Colonic mucosa (tissue), 4 donors: ENCODE results near the gene RAPGEF6. TPM values are rescaled to one million over a fixed set of nuclear protein-coding genes. Genes with fewer than 3 reads are reported as not detected.

Experiments
- DNase-seq: peaks from one replicate; pipeline ENCODE4 v3.0.0-alpha.2; 2020
- H3K27ac ChIP-seq: fragments of 200-600 bp; one replicate; pipeline ENCODE4 v1.8.0; 2021
- H3K27me3 ChIP-seq: fragments of 200-600 bp; one replicate; pipeline ENCODE4 v1.8.0; 2021
- H3K36me3 ChIP-seq: fragments of 200-600 bp; one replicate; pipeline ENCODE4 v1.8.0; 2021
- H3K4me1 ChIP-seq: fragments of 200-600 bp; one replicate; pipeline ENCODE4 v1.8.0; 2021; ENCODE audit warnings: mild to moderate bottlenecking
- H3K4me3 ChIP-seq: fragments of 200-600 bp; one replicate; pipeline ENCODE4 v1.8.0; 2021
- H3K9ac ChIP-seq, 2 donors: one replicate each; pipeline ENCODE4 v1.7.0; 2013; ENCODE audit warnings: control low read depth in 2 of 2, low read depth in 2 of 2, low read length in 2 of 2
- H3K9me3 ChIP-seq: fragments of 200-600 bp; one replicate; pipeline ENCODE4 v1.8.0; 2021
- CTCF ChIP-seq: fragments of 200-600 bp; IDR thresholded peaks from one replicate; pipeline ENCODE4 v1.8.0; 2022; ENCODE audit warnings: antibody characterized with exemption, mild to moderate bottlenecking
- intact Hi-C: fragments of 100-400 bp; cut with DNase I; formaldehyde crosslinking; loops from one replicate; pipeline ENCODE4 v1.14.1; 2022
- total RNA-seq, 2 donors: library from RNA; stranded (reverse); fragmentation: NEBNext Ultra II Directional in 1 of 2; extraction: Animal tissue kit (Norgen Biotek cat#: 25700) in 1 of 2; gene quantifications; one replicate each; pipeline ENCODE4 v1.2.1, GENCODE V29; 2021
- donor health status: healthy.
- donor health status: DM: no; HTN: no; CAD: no.
- donor health status: DM: no; HTN: no; CAD: no.

RAPGEF6 gene
- total RNA-seq, 2 donors from 2014 or later = 14.9 to 16.2 TPM

- no peak for TF ChIP-seq CTCF
- no peak overlapping the region for H3K9ac ChIP-seq
- intact Hi-C loops = no loop called here
Observed at GRCh38 chr5:131532031-131532640, 102.9 kb downstream of the RAPGEF6 start.

GRCh38 chr5:131530706-131531331 lies 104.2 kb downstream of the RAPGEF6 start:
- Histone ChIP-seq H3K9ac (no peak overlapping the region), H3K27me3 (no peaks in the 10 kb centered on the region), H3K4me1 (peaks cover 4% of the 10 kb centered on the region), H3K4me3 (no peak overlapping the region), H3K36me3 (no peaks in the 10 kb centered on the region), H3K27ac (no peak overlapping the region), H3K9me3 (no peaks in the 10 kb centered on the region)
- no peak for DNase-seq
- intact Hi-C loops = no loop called here
- no peak for TF ChIP-seq CTCF

More at GRCh38 chr5:131532031-131532640, 102.9 kb downstream of the RAPGEF6 start:
- Histone ChIP-seq H3K27me3 (no peaks in the 10 kb centered on the region), H3K4me1 (peaks cover 10% of the 10 kb centered on the region), H3K4me3 (no peak overlapping the region), H3K27ac (no peak overlapping the region), H3K9me3 (no peaks in the 10 kb centered on the region), H3K36me3 (no peaks in the 10 kb centered on the region)
- no peak for DNase-seq

DNA sequence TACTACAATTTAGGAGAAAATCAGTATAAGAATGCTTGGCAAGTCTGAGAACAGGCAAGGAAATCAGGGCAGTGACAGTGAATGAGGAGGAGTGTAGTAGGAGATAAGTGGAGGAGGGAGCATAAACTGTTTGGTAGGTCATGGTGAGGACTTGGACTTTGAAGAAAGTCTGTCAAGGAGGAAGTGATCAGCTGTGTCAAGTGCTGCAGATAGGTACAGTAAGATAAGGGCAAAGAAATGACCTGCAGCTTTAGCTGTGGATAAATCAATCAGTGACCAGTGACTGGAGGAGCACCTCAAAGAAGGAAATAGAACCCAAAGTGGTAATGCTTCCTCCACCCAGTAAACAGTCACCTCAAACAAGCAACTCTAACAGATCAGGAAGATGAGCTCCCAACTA lies 106.3 kb downstream of the RAPGEF6 start:
- H3K36me3 ChIP-seq = no peaks in the 10 kb centered on the region
- no peak overlapping the region for H3K9ac ChIP-seq
- no peak for DNase-seq
- no peaks in the 10 kb centered on the region for H3K27me3 ChIP-seq
- H3K27ac ChIP-seq = no peak overlapping the region
- peaks cover 4% of the 10 kb centered on the region for H3K4me1 ChIP-seq
- no peak for TF ChIP-seq CTCF
- no peak overlapping the region for H3K4me3 ChIP-seq
- intact Hi-C loops = no loop called here
- H3K9me3 ChIP-seq = no peaks in the 10 kb centered on the region

GRCh38 chr5:131525805-131526204 lies 109.2 kb downstream of the RAPGEF6 start:
- H3K36me3 ChIP-seq = no peaks in the 10 kb centered on the region
- DNase-seq = no peak
- H3K27me3 ChIP-seq = no peaks in the 10 kb centered on the region
- TF ChIP-seq CTCF = no peak
- peaks cover 4% of the 10 kb centered on the region for H3K4me1 ChIP-seq
- H3K9ac ChIP-seq = no peak overlapping the region
- no peak overlapping the region for H3K27ac ChIP-seq
- H3K4me3 ChIP-seq = no peak overlapping the region
- intact Hi-C loops = no loop called here
- no peaks in the 10 kb centered on the region for H3K9me3 ChIP-seq

DNA sequence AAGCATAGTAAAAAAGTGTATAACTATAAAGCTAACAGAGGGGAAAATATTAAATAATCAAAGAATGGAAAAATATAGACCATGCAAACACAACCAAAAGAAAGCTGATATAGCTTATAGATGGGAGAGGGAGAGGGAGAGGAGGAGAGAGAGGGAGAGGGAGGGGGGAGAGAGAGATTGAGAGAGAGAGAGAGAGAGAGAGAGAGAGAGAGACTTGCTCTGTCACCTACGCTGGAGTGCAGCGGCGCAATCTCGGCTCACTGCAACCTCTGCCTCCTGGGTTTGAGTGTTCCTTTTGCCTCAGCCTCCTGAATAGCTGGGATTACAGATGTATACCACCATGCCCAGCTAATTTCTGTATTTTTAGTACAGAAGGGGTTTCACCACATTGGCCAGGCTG lies 110.6 kb downstream of the RAPGEF6 start:
- intact Hi-C loops = no loop called here
- no peaks in the 10 kb centered on the region for H3K27me3 ChIP-seq
- no peak for TF ChIP-seq CTCF
- no peaks in the 10 kb centered on the region for H3K36me3 ChIP-seq
- no peak overlapping the region for H3K4me3 ChIP-seq
- H3K9me3 ChIP-seq = no peaks in the 10 kb centered on the region
- no peak for DNase-seq
- no peak overlapping the region for H3K9ac ChIP-seq
- no peaks in the 10 kb centered on the region for H3K4me1 ChIP-seq
- no peak overlapping the region for H3K27ac ChIP-seq
